Stimulated activated CD4-positive, alpha-beta T cell treated with anti-CD3 and anti-CD28 coated beads, Interleukin-1b, Interleukin-23, amount 100 ng/mL, for 48 hours (primary cell): ENCODE measurements around the gene CACNA2D4.
A peak's percentile ranks its signal among the peaks of the same experiment; 100 is the strongest.

Source experiments
- DNase-seq: peaks from one replicate; pipeline ENCODE4 v3.0.0-alpha.2; 2020

CACNA2D4 gene

DNA sequence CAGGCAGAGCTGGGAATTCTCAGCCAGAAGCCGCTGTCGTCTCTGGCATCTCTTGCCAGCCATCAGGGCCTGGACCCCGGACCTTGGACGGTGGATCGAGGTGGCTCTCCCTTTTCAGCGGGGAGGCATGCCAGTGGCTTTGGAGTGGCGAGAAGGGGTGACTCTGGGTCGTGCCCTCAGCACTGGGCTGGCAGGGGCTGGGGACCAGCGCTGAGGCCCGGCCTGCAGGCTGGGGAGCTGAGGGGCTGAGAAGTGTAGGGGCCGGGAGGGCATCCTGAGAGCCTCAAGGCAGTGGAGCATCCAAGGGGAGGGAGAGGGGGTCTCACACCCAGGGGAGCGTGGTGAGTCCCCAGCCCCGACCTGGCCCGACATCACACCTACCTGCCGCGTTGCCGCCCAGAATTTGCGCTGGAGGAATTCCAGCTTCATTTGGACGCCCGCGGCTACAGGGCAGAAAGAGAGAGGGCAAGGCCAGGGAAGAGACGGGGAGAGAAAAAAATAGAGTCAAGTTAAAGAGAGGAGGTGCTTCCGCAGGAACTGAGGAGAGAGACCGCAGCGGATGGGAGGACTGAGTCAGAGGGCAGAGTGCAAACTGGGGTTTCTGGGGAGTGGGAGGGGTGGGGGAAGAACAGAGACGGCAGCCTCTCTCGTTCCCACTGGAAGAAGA is 107.0 kb downstream of the CACNA2D4 start:
- DNase-seq = peak; percentile 50

DNA sequence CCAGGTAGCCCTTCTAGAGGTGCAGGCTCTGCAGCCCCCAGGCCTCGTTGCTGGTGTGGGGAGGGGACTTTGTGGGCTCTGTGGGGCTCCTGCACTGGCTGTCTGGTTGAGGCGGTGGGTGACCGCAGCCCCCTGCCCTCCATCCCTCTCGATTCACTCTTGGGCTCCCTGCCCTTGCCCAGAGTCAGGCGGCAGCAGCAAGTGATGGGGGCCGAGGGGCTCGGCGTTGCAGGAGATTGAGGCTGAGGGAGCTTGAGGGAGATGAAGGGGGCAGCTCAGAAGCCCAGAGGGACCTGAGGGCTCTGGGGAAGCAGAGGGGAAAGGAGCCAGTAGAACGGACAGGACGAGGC is 107.5 kb downstream of the CACNA2D4 start:
- DNase-seq = no peak

DNA sequence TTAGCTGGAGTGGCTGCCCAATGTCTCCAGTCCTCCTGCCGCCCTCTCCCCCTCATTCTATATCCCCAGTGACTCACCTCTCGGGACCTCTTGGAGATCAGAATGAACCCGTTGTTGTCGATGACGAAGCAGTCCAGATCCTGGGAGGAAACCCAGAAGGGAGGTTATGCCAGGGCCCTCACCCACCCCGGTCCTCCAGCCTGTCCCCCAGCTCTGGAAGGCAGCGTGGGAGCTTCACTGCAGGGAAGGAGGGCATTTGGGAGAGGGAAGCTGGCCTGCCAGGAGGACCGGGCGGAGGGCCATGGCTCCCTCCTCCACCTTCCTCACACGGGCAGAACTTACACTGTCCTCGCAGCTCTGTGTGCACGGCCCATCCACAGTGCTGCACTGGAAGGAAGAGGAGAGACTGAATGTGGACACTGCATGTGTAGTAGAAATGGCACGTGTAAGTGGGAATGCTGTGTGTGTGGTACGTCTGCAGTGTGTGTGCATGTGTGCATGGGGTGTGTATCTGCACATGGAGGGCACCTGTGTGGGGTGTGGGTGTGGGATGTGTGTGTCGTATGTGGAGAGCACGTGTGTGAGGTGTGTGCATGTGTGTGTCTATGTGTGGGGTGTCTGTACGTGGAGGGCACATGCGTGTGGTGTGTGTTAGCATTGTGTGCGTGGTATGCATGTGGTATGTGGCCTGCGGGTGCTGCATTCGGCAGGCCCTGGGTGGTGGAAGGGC is 108.1 kb downstream of the CACNA2D4 start:
- DNase-seq = no peak

DNA sequence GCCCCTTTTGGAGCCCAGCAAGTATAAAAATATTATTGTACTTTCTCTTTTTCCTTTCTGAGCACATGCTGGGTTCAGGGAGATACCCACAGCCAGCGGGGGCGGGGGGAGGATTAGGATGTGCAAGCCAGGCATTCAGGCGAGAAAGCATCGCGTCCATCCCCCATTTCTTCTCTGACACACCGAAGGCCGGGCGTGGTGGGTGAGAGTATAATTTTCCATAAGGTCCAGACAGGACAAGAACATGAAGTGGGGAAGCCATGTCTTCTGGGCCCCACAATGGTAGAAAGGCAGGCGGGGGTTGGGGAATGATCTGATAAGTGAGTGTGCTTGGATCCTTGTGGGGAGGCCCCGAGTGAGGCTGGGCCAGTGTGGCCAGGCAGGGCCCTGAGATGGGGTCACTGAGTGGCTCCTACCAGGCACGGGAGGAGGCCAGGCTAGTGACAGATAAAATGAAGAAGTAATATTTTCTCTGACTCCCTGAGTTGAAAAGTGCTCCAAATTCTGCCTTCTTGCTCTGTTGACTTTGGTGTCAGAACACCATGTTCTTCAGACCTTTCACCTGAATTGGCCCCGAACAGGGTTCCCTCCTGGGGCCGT is 108.8 kb downstream of the CACNA2D4 start:
- DNase-seq = no peak

DNA sequence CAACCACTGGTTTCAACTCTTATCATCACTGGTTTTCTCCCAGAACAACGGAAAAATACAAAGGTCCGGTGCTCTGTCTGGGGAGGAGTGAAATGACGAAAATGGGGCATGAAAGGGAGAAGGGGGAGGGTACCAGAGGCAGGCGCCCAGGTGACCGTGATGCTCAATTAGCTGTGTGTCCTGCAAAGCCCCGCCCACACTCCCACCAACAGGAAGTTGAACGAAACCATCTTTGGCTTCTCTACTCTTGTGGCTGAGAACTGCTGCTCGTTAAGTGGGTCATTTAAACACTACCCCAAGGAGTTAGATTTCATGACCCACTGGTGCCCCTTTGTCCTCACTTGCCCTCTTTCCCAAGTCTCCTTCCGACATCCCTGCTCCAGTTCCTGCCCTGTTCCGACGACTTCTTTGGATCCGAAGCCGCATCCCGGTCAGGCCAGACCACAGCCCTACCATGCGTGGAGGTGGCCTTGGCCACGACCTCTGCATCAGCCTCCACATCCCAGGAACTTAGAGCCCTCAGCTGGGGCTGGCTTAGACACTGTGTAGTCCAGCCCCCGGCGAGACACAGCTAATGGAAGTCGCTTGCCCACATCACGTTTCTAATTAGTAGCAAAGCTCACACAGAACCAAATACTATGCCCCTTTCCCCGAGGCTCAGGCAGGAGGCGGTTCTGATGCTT is 109.5 kb downstream of the CACNA2D4 start:
- no peak for DNase-seq

DNA sequence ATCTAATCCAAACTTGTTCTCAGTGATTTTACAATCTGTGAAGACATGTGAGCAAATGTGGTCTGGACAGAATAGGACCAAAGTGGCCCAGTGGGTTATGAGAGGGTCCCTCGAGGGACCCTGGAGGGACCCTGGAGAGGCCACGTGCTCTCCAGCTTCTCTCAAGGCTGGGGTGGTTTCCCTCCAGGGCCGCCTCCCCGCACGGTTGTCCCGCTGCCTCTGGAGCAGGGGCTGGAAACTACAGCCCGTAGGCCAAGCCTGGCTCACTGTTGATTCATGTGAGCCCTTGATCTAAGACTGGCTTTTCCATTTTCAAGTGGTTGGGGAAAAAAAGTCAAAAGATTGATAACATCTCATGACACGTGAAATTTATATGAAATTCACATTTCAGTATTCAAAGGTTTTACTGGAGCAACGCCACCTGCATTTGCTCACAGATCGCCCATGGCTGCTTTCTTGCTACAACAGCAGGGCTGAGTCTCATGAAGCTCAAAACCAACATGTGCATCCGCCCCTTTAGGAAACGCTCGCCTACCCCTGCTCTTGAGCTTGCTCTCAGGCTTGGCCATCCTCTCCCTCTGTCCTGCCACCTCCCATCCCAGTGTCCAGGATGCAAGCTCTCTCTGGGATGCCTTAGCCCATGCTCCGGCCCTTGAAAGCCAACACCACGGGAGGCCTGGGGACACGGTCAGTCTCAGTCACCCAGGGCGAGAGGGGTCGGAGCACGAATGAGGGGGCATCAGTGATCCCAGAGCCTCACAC is 110.2 kb downstream of the CACNA2D4 start:
- no peak for DNase-seq

DNA sequence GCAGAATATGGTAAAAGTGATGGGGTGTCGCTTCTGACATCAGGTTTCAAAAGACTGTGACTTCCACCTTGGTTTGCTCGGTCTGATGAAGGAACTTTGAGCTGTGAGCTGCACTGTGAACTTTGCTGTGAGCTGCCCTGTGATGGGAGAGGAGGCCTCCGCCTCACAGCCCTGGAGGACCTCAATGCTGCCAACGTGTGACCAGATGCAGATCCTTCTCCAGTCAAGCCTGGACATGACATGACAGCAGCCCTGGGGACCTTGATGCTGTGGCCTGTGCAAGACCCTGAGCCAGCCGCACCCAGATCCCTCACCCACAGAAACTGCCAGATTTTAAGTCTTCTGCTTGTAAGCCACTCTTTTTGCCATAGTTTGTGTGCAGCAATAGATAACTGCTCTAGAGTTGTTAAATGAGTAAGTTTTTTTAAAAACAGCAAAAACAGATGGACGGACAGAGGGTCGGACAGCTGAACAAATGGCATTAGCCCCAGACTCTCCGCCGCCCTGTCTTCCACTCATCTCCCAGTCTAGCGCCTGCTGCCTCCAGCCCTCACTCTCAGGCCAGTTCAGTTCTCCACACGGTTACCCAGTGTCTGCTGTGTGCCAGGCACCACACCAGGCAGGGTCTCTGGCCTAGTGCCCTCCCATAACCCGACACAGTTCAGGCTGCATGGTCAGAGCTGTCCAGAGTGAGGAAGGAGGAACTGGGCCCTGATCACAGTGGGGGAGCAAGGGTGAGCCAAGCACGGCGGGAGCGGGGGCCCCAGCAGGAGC is 111.2 kb downstream of the CACNA2D4 start:
- DNase-seq = no peak

DNA sequence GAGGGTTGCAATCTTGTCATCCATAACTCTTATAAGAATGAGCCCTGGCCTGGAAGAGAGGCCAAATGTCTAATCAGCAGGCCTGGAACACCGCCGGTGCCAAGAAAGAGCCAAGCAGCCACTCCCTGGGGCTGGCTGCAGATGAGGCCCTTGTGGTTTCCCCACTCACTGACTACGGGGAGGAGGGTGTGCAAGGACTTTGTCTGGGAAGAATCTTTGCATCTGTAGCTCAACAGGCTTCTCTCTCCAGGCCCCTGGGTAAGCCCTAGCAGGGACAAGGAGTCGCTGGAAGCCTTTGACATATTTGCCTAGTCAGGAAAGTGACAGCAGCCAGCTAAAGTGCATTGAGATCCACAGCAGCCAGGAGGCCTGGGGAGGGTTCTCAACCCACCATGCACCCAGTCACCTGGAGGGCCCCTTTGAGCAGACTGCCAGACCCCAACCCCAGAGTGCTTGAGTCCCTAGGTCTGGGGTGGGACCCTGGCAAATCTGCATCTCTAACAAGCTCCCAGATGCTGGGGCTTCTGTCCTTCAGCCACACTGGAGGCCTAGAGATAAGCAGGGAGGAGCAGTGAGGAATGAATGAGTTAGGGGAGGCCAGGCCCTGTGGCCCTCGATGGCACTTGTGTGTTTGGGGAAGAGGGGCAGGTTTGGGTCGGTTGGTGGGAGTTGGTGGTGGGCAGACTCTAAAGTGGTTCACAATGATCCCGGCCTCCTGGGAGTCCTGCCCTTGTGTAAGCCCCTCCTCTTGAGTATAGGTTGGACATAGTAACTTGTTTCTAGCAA is 112.0 kb downstream of the CACNA2D4 start:
- DNase-seq = no peak

DNA sequence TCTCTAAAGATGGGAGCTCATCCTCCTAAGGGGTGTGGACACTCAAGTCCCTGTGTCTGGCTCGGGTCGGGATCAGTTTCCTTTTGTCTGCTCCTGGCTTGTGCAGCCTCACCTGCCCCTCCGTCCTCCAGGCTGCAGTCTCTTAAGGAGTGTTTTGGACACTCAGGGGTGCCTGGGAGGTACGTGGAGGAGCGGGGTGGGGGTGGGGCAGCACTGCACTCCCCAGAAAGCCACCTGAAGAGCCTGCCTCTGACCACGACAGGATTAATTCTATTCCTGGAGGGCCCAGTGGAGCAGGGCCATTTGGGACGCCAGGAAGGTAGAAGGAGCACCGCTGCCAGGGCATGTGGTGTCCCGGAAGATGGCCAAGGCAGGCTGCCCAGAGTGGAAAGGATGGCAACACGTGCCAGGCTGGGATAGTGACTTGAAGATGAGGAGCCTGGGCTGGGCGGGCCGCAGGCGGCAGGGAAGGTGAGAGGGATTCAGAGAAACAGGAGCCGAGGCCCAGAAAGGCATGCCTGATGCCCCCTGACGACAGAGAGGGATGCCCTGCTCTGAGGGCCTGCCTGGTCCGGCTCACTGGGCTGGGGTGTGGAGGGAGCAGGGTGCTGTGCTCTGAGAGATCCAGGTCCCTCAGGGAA is 112.9 kb downstream of the CACNA2D4 start:
- DNase-seq = no peak

DNA sequence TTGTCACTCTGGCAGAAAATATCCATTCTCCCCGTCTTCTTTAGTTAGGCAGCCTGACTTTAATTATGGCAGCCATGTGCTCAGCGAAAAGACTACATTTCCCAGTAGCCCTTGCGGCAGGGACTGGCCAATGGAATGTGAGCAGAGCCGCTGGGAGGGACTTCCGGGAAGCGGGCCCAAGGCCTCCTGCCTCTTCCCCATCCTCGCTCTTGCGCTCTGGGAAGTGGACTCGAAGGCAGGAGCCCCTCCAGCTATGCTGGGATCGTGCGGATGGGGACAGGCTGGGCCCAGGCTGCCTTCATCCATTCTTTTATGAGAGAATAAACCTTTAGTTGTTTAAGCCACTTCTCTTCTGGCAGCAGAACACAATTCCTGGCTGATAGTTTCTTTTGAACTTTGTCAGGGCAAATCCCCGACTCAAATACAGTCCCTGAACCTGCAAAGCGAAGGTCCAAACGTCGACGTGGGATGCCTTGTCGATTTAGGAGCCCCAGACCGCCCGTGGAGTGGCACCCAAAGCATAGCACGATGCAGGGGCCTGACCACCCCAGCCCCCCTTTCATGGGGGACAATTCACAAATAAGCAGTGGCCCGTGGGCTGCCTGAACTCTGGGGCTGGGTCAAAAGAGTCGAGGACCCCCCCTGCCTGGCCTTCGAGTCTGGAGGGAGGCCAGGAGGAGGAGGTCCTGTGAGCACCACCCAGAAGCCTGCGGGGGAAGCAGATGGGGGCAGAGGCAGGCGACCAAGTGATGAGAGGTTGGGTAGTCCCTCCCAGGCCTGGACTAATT is 113.7 kb downstream of the CACNA2D4 start:
- peak; percentile 86 for DNase-seq

DNA sequence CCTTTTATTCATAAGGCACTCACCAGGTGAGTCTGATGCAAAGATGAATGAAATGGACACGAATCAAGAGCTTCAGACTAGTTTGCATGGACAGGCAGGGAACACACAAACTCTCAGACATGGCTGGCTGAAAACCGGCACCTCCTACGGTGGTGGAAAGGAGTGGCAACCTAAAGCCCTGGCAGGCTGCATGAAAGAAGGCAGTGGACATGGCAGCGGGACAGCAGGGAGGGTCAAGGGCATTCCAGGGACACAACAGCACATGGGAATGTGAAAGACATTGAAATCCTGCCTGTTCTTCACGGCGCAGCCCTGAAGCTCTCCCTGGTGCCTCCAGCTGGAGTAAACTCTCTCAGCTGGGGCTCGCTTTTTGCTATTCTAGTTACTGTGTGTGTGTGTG is 114.7 kb downstream of the CACNA2D4 start:
- no peak for DNase-seq

DNA sequence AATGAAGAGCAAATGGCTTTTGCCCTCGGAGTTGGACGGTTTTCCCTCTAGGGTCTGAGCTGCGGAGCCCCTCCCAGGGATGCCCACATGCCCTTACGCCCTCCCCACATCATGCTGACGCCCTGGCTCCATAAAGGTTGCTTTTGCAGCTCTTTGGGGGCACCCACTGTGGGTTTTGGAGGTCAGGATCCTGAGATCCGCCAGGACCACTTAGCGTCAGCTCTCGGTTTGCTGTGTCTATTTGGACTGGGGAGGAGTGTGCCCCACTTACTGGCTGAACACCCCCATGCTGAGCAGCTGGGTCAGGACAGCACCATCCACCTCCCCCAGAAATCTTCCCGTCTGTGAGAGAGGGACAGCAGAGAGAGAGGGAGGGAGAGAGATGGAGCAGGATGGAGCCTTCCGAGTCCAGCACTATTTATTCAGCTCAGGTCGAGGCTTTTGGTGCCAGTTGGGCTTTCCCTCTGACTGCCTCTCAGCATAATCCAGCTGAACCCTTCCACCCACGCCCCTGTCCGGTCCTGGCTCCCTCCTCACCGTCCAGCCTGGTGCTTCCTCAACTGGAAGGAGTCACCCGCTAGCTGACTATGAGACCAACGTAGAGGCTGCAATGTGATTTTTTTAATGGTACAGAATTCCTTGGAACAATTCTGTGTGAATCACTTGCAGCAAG is 117.0 kb downstream of the CACNA2D4 start:
- DNase-seq = no peak

DNA sequence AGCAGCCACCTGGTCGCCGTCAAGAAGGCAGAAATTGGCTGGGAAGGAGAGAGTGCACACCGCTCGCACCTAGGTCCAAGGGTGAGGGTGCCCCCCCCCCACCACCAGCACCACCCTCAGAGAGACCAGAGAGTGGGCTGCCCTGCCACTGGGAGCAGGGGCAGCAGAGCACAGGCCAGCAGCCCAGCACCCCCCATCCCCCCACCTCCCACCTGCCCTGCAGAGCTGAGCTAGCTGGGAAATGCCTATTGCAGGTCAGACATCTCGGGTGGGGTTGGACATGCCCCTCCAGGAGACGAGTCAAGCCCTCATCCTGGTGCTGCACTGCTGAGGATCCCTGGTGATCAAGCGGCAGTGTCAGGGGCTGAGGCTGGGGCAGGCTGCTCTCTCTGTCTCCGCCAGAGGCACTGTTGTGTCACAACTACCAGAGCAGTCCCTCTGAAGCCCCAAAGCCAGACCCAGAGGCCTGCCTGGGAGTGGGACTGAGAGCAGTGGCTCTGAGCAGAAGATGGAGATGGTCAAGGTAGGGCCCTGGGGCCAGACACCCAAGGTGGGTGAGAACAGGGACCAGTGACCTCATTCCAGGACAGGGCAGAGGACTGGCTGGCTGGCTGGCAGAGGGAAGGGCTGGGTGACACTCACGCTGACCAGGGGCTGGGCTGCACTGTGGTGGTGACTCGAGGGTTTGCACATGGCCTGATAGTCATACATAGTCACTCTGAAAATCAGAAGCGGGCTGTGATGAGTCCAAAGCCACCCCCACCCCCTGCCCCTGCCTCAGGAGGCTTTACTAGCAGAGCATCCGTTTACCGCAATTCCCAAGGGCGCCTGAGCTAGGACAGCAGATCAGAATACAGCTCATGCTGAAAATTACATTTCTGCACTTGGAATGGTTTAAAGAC is 117.8 kb downstream of the CACNA2D4 start:
- DNase-seq = no peak

DNA sequence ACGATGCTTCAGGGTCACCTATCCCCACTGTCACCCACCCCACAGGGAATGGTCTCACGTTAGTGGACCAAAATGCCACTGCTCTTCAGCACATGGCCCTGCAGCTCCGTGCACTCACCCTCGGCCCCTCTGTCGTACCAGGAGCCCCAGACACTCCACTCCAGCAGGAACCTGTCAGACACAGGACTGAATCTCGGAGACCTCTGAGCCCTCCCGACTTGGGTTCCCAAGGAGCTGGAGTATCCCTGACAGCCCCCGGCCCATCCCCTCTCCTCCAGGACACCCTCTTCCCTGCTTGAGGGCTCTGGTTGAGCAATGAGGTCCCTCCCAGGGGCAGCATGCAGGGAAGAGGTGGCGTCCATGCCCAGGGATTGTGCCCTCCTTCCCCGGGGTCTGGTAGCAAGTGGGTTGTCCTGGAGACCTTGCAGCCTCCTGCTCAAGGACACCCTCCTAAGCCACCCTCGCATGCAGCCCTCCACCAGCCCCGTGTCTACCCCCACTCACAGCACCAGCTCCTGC is 118.5 kb downstream of the CACNA2D4 start:
- DNase-seq = no peak

DNA sequence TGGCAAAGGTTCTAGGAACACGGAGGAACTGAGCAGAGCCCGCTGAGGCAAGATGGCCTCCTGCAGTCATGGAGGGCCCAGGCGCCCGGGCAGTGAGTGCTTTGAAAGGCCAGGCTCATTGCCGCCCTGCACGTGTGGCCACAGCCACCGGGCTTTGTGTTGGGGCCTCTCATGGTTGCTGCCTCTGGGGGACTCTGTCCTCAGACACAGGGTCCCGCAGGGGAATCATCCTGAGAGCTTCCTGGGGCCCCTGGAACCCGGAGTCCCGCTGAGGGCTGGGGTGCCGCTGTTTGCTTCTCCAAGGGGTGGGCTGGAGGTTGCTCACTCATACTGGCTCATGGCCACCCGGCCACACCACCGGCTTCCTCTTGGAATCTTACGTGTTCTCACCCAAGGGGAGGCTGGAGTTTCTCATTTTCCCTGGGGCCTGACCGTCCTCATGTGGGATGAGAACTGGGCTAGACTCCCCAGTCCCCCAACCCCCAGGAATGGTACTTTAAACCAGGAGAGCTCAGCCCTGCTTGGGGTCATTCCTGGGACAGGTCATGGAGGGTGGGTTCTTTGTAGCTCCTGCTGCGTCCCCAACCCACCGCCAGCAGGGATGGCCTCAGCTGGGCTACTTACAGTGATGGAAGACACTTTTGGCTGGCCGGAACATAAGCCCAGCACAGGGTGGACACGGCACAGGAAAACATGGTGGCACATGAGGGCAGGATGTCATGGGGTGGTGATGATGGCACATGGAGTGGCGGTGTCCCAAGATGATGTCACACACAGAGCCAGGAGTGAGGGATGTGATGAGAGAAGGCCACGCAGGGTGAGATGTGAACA is 119.2 kb downstream of the CACNA2D4 start:
- no peak for DNase-seq

DNA sequence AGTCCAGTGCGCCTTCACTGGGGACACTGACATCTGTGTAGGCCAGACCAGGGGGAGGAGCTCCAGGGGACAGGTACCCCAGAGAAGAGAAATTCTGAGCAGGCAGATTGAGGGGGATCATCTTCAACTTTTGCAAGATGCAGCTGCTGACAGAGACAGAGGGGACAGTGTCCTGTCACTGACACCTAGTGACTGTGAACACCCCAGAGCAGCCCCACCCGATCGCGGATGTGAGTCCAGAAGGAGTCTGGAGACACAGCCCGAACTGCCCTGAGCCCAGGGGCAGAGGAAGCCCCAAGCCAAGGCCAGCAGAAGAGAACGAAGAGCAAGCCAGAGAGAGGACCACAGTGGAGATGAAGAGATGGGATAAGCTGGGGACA is 119.8 kb downstream of the CACNA2D4 start:
- no peak for DNase-seq

DNA sequence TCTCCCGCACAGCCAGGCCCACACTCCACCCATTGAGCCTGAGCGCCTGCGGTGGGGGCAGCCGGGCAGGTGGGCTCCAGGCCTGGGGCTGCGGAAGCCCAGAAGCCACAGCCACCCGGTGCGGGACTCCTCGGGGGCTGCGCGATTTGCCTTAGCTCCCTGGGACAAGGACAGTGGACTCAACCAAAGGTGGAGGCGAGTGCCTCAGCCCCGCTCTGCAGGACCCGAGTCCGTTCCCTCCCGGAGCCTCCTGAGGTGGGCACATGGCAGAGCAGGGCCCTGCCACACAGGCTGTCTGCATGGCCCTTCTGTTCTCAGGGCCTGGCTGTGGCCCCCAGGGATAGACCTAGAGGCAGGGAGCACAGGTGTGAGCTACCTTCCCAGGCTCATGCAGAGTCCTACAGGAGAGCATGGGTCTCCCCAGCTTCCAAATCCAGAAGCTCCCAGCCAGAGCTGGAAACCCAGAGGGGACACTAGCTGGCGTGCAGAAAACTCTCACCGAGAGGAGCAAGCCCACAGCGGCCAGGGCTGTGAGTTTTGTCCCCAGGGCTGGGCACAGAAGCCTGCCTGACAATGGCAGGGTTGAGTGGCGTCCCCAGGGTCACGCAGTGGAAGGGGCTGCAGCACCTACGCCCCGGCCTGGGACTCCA is 120.3 kb downstream of the CACNA2D4 start:
- DNase-seq = no peak
